SK-N-MC (cell line): Measurements from ENCODE around the gene CIDEA.

ENCODE experiments used
- DNase-seq: peaks from one replicate; pipeline ENCODE4 v3.0.0-alpha.2; 2011; ENCODE audit warnings: low read depth, low spot score
- H3K27ac ChIP-seq: fragments of 200-600 bp; sonication (generic); 2 replicates; pipeline ENCODE4 v1.5.1; 2016; ENCODE audit warnings: mixed run types
- H3K36me3 ChIP-seq: fragments of 200-600 bp; sonication (generic); 2 replicates; pipeline ENCODE4 v1.6.1; 2017; ENCODE audit warnings: antibody characterized with exemption, low read length, mixed read lengths; ENCODE audit not compliant: insufficient read depth
- H3K4me3 ChIP-seq: fragments of 200-600 bp; sonication (generic); 2 replicates; pipeline ENCODE4 v1.5.1; 2016
- H3K9ac ChIP-seq: fragments of 200-600 bp; sonication (generic); 2 replicates; pipeline ENCODE4 v1.8.0; 2017; ENCODE audit warnings: mixed run types, mixed read lengths; ENCODE audit not compliant: insufficient read length
- H3K9me3 ChIP-seq: fragments of 200-600 bp; sonication (generic); 2 replicates; pipeline ENCODE4 v1.6.1; 2017; ENCODE audit warnings: low read depth, mild to moderate bottlenecking, antibody characterized with exemption, low read length, moderate library complexity, mixed read lengths
- EZH2 ChIP-seq: fragments of 200-600 bp; sonication (generic); IDR thresholded peaks from one replicate; pipeline ENCODE4 v1.6.1; 2017; ENCODE audit warnings: antibody characterized with exemption
- FOXP2 ChIP-seq: optimal IDR thresholded peaks from 2 replicates; pipeline ENCODE3; 2011; ENCODE audit warnings: mild to moderate bottlenecking, moderate library complexity; ENCODE audit not compliant: insufficient read depth; ENCODE audit errors: extremely low read length, control extremely low read depth
- POLR2AphosphoS5 ChIP-seq: IDR thresholded peaks from 2 replicates; pipeline ENCODE4 v1.6.1; 2012; ENCODE audit warnings: mild to moderate bottlenecking, low read depth, low read length, borderline replicate concordance

Gene CIDEA

GRCh38 chr18:12291161-12291560 lies 37.0 kb downstream of the CIDEA start:
- DNase-seq: no peak
- no peaks in the 10 kb centered on the region for H3K36me3 ChIP-seq
- no peak overlapping the region for H3K27ac ChIP-seq
- H3K9me3 ChIP-seq: no peaks in the 10 kb centered on the region
- no peak overlapping the region for H3K4me3 ChIP-seq
- no peak overlapping the region for H3K9ac ChIP-seq
- TF ChIP-seq EZH2: no peak
- TF ChIP-seq POLR2AphosphoS5: no peak
- no peak for TF ChIP-seq FOXP2

DNA sequence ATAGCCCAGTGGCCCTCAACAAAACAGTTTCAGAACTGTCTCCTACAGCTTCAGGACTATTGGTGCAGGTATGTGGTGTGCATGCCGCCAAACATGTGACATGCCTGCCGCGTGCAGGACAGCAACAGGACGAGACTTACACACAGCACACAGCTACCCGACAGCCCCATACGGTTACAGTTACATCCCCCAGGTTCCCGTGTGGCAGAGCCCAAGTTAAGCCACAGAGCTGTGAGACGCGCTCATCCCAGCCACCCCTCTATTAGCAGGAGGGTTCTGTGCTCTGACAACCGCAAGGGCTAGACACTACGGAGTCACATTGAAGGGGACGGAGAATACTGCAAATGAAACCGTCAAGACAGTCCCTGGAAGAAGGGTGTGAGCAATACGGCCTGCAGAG lies 37.5 kb downstream of the CIDEA start:
- H3K4me3 ChIP-seq: no peak overlapping the region
- no peak overlapping the region for H3K27ac ChIP-seq
- no peak overlapping the region for H3K9ac ChIP-seq
- no peak for TF ChIP-seq FOXP2
- TF ChIP-seq POLR2AphosphoS5: no peak
- no peak for TF ChIP-seq EZH2
- DNase-seq: no peak
- H3K9me3 ChIP-seq: no peaks in the 10 kb centered on the region
- no peaks in the 10 kb centered on the region for H3K36me3 ChIP-seq

- no peaks in the 10 kb centered on the region for H3K36me3 ChIP-seq
- no peaks in the 10 kb centered on the region for H3K9me3 ChIP-seq
- no peak overlapping the region for H3K27ac ChIP-seq
- DNase-seq: no peak
- TF ChIP-seq FOXP2 (no peak), EZH2 (no peak), POLR2AphosphoS5 (no peak)
- H3K4me3 ChIP-seq: no peak overlapping the region
- no peak overlapping the region for H3K9ac ChIP-seq
Measured at GRCh38 chr18:12293831-12294230, 39.7 kb downstream of the CIDEA start.

DNA sequence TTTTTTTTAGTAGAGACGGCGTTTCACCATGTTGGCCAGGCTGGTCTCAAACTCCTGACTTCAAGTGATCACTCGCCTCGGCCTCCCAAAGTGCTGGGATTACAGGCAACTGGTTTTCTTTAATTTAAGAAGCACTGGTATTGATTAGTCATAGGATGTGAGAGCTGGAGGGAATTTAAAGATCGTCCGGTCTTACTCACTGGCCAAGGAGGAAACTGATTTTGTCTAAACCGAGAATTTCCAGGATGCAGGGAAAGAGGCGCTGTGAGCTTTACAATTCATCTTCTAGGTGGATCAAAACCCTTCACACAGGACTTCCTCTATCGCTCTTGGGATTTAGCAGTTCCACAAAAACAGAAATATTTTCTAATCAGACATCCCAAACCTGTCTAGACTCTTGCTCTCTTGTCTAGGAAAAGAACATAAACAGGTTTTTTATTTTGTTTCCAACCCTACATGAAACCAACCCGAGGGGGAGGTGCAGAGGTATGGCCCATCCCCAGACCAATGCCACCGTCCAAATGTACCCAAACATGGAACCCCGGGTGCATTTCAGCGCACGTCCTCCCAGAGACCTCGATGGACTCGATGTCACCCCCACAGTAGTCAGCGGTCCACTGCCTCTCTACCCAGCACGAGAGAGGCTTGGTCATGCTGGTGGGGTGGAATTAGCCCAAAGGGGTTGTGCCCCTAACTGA lies 41.4 kb downstream of the CIDEA start:
- TF ChIP-seq FOXP2 (no peak), EZH2 (no peak), POLR2AphosphoS5 (no peak)
- H3K4me3 ChIP-seq: no peak overlapping the region
- H3K9me3 ChIP-seq: no peaks in the 10 kb centered on the region
- no peak for DNase-seq
- no peak overlapping the region for H3K27ac ChIP-seq
- no peaks in the 10 kb centered on the region for H3K36me3 ChIP-seq
- H3K9ac ChIP-seq: no peak overlapping the region

DNA sequence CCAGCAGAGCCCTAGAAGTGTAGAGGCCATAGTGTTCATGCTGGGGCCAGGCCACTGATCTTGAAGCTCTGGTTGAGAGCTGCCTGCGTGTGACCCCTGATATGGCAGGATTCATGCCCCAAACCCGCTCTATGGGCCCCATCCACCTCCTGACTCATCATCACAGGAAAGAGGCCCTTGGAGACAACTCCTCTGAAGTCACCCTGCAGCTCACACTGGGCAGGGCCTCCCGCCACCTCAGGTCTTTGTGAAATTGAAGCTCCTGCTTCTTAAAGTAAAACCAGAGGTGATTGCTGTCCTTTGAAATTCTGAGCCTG lies 41.9 kb downstream of the CIDEA start:
- TF ChIP-seq FOXP2: no peak
- no peak for TF ChIP-seq POLR2AphosphoS5
- TF ChIP-seq EZH2: no peak
- Histone ChIP-seq H3K36me3 (no peaks in the 10 kb centered on the region), H3K4me3 (no peak overlapping the region), H3K9me3 (no peaks in the 10 kb centered on the region), H3K9ac (no peak overlapping the region), H3K27ac (no peak overlapping the region)
- DNase-seq: no peak

- TF ChIP-seq FOXP2 (no peak), EZH2 (no peak), POLR2AphosphoS5 (no peak)
- Histone ChIP-seq H3K27ac (no peak overlapping the region), H3K9me3 (no peaks in the 10 kb centered on the region), H3K4me3 (no peak overlapping the region), H3K9ac (no peak overlapping the region), H3K36me3 (no peaks in the 10 kb centered on the region)
- DNase-seq: no peak
Measured at GRCh38 chr18:12296457-12296856, 42.3 kb downstream of the CIDEA start.

- Histone ChIP-seq H3K9me3 (no peaks in the 10 kb centered on the region), H3K4me3 (no peak overlapping the region), H3K9ac (no peak overlapping the region), H3K36me3 (no peaks in the 10 kb centered on the region), H3K27ac (peak overlapping the region; percentile 91)
- TF ChIP-seq FOXP2: no peak
- no peak for TF ChIP-seq EZH2
- TF ChIP-seq POLR2AphosphoS5: no peak
- DNase-seq: no peak
Measured at GRCh38 chr18:12299862-12300261, 45.7 kb downstream of the CIDEA start.

DNA sequence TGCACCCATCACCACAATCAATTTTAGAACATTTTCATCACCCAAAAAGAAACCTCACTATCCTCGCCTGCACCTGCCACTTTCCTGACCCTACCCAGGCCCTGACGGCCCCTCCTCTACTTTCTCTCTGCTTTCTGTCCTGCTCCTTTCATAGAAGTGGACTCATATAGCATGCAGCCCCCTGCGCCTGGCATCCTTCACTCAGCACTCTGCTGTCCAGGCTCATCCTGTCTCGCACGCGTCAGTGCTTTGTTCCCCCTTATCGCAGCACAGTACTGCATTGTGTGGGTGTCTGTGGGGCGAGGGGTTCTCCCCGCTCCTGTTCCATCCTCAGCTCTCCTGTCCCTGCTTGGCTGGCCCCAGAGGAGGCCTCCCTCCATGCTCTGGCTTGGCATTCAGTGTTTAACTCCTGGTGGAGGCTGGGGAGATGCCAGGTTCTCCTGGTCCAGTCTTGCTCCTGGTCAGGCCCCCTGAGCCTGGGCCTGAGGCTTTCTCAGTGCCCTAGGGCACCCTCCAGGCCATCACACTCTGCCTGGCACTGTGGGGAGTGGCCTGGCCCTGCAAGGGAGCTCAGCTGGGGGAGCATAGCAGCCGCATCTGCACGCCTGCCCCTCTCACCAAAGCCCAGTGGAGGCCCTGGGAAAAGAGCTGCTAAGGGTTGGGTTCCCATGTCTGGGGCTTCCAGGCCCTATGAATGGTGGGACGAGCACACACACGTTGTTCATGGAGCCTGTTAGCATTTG lies 47.3 kb downstream of the CIDEA start:
- H3K27ac ChIP-seq: no peak overlapping the region
- TF ChIP-seq POLR2AphosphoS5: no peak
- no peak for TF ChIP-seq EZH2
- no peak for TF ChIP-seq FOXP2
- H3K9ac ChIP-seq: no peak overlapping the region
- no peak overlapping the region for H3K4me3 ChIP-seq
- H3K9me3 ChIP-seq: no peaks in the 10 kb centered on the region
- DNase-seq: no peak
- no peaks in the 10 kb centered on the region for H3K36me3 ChIP-seq

DNA sequence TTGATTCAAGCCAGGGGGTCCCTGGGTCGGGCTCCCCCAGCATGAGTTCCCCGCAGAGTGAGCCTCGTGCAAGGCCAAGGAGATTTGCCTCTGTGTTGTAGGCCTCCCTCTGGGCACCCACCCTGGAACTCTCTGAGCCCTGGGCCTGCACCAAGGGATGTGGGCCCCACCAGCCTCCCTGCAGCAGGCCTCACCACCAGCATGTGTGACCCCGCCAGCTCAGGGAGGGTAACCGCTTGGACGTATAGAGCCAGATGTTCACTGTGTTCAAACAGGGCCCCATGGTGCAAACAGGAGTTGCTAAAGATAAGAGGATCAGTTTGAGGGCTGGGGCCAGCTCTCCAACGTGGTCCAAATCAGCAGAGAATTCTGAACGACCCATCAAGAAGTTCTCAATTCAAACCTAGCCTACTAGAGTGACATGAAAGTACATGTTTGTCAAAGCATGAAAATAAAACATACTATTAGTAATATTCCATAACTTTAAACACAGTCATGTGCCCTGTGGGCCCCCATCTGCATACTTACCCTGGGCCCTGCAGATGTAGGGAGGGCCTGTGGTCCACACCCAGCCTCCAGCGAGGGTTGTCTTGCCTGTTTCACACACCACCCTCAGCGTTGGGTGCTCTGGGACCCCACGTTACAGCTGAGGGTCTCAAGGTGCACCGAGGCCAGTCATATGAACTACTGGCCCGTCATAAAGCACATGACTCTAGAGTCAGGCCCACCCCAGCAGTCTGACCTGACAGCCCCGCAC lies 48.4 kb downstream of the CIDEA start:
- no peaks in the 10 kb centered on the region for H3K36me3 ChIP-seq
- H3K9me3 ChIP-seq: no peaks in the 10 kb centered on the region
- no peak overlapping the region for H3K4me3 ChIP-seq
- TF ChIP-seq EZH2 (no peak), FOXP2 (no peak), POLR2AphosphoS5 (no peak)
- H3K9ac ChIP-seq: no peak overlapping the region
- no peak for DNase-seq
- H3K27ac ChIP-seq: no peak overlapping the region
